HT1080 (cell line): ENCODE results near the gene CFC1. TPM values are rescaled to one million over a fixed set of nuclear protein-coding genes. Genes with fewer than 3 reads are reported as not detected.
"Not testable (repeated sequence)": the region's sequence is repeated elsewhere in the genome, so short reads cannot be mapped to it uniquely, and the experiment has no call there.

ENCODE experiments used
- DNase-seq: peaks from one replicate; pipeline ENCODE4 v3.0.0-alpha.2; 2015; ENCODE audit warnings: low read depth
- small RNA-seq: library from RNA; depleted of rRNA; stranded (forward); fragments of <200 nt; gene quantifications from one replicate; pipeline ENCODE3, GENCODE V24; 2014
- total RNA-seq: library from RNA; depleted of rRNA; stranded (reverse); fragments of >200 nt; shearing (Covaris generic); gene quantifications from 2 replicates; pipeline ENCODE4 v1.2.3, GENCODE V29; 2014; rRNA removed

CFC1 gene
- total RNA-seq, 1 experiment from 2014 or later, result not detected

- DNase-seq, result not testable (repeated sequence)
Observed at GRCh38 chr2:130584726-130585125, 14.6 kb downstream of the CFC1 start.

GRCh38 chr2:130583582-130583981 lies 15.8 kb downstream of the CFC1 start:
- DNase-seq, result not testable (repeated sequence)

GRCh38 chr2:130582970-130583369 lies 16.4 kb downstream of the CFC1 start:
- not testable (repeated sequence) for DNase-seq

- not testable (repeated sequence) for DNase-seq
Observed at GRCh38 chr2:130581491-130581890, 17.9 kb downstream of the CFC1 start.

- DNase-seq, result not testable (repeated sequence)
Observed at GRCh38 chr2:130579121-130579520, 20.3 kb downstream of the CFC1 start.

GRCh38 chr2:130577559-130577958 lies 21.8 kb downstream of the CFC1 start:
- not testable (repeated sequence) for DNase-seq

GRCh38 chr2:130576209-130576784 lies 23.1 kb downstream of the CFC1 start:
- DNase-seq, result not testable (repeated sequence)

GRCh38 chr2:130574230-130574629 lies 25.1 kb downstream of the CFC1 start:
- not testable (repeated sequence) for DNase-seq

GRCh38 chr2:130571929-130572328 lies 27.4 kb downstream of the CFC1 start:
- DNase-seq, result not testable (repeated sequence)

GRCh38 chr2:130566165-130566564 lies 33.2 kb downstream of the CFC1 start:
- not testable (repeated sequence) for DNase-seq

GRCh38 chr2:130556441-130556840 lies 42.9 kb downstream of the CFC1 start:
- DNase-seq, result not testable (repeated sequence)

- not testable (repeated sequence) for DNase-seq
Observed at GRCh38 chr2:130554178-130554577, 45.2 kb downstream of the CFC1 start.

- not testable (repeated sequence) for DNase-seq
Observed at GRCh38 chr2:130549475-130549874, 49.9 kb downstream of the CFC1 start.

- DNase-seq, result not testable (repeated sequence)
Observed at GRCh38 chr2:130548418-130548817, 51.0 kb downstream of the CFC1 start.

- DNase-seq, result not testable (repeated sequence)
Observed at GRCh38 chr2:130544978-130545377, 54.4 kb downstream of the CFC1 start.

GRCh38 chr2:130543785-130544528 lies 55.4 kb downstream of the CFC1 start:
- not testable (repeated sequence) for DNase-seq

- DNase-seq, result not testable (repeated sequence)
Observed at GRCh38 chr2:130542789-130543188, 56.6 kb downstream of the CFC1 start.

Small RNAs within 50 kb of the gene (small RNA-seq; reads per million reads assigned to genes)
- not detected for gene RF00017
- not detected for gene RNU6-848P

Other genes with a start within 250 kb of the CFC1 start
- gene PTPN18, start 243.5 kb downstream of the CFC1 start, total RNA-seq, result 13.5 and 20.3 TPM in 2 replicates
- 0.31 and 0.33 TPM in 2 replicates for gene POTEI, start 90.2 kb downstream of the CFC1 start, total RNA-seq
- gene CFC1B, start 78.4 kb downstream of the CFC1 start, total RNA-seq, result not detected in 2 replicates
- not detected in 2 replicates for gene POTEJ, start 11.9 kb upstream of the CFC1 start, total RNA-seq
- gene GPR148, start 129.5 kb upstream of the CFC1 start, total RNA-seq, result not detected in 2 replicates
- gene AMER3, start 156.0 kb upstream of the CFC1 start, total RNA-seq, result not detected in 2 replicates
- 0.72 and 1.2 TPM in 2 replicates for gene ARHGEF4, start 237.3 kb upstream of the CFC1 start, total RNA-seq